ENCODE results near the gene BRI3BP. TPM values are rescaled to one million over a fixed set of nuclear protein-coding genes. Genes with fewer than 3 reads are reported as not detected.

Gene BRI3BP
- total RNA-seq, 4 donors from 2014 or later = 3.8 to 11.1 (median 7.7) TPM

DNA sequence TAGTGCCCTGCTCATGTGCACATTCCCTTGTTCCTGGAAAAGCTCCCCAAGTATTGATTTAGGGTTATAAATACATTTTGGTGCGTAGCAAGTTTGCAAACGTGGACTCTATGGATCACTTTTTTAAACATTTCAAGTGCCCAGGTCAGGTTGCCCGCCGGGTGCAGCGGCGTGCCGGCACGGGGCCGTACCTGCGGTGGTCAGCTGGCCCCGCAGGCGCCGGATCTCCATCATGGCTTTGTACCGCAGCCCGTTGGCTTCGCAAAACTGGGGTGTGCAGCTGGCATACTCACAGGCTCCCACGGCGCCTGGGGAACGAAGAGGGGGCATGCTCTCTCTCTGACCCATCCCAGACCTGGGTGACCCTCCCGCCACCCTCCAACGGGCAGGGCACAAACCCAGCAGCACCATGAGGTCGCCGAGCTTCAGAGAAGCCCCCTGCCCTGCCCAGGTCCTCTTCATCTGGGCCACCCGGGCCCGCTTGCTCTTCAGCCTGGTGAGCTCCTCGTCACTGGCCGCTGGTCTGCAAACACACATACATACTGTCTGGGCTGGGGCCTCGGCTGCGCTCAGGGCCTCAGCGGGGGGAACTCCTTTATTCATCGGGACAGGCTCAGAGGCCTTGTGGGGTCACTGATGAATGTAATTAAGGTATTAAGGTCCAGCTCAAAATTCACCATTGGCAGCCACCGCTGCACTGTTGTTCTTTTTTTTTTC lies 39.6 kb upstream of the BRI3BP start:
- H3K27me3 ChIP-seq = no peaks in the 10 kb centered on the region
- DNase-seq = no peak
- TF ChIP-seq, protein P1, sequence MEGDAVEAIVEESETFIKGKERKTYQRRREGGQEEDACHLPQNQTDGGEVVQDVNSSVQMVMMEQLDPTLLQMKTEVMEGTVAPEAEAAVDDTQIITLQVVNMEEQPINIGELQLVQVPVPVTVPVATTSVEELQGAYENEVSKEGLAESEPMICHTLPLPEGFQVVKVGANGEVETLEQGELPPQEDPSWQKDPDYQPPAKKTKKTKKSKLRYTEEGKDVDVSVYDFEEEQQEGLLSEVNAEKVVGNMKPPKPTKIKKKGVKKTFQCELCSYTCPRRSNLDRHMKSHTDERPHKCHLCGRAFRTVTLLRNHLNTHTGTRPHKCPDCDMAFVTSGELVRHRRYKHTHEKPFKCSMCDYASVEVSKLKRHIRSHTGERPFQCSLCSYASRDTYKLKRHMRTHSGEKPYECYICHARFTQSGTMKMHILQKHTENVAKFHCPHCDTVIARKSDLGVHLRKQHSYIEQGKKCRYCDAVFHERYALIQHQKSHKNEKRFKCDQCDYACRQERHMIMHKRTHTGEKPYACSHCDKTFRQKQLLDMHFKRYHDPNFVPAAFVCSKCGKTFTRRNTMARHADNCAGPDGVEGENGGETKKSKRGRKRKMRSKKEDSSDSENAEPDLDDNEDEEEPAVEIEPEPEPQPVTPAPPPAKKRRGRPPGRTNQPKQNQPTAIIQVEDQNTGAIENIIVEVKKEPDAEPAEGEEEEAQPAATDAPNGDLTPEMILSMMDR (IDR thresholded peaks at IDR 0.05) = no peak
- no peak for TF ChIP-seq POLR2A (IDR thresholded peaks at IDR 0.05)
- H3K27ac ChIP-seq = no peak overlapping the region
- 94 to 96% methylated on average over 30 to 32 of the region's 32 CpGs for WGBS, 2 donors
- no peak overlapping the region for H3K4me3 ChIP-seq (replicated peaks in 1 of 3)
- no peaks in the 10 kb centered on the region for H3K4me1 ChIP-seq
- intact Hi-C loops (cut with DNase I) = no loop called here
- no peaks in the 10 kb centered on the region for H3K9me3 ChIP-seq
- H3K36me3 ChIP-seq = peaks cover 22 to 41% of the 10 kb centered on the region in 2 donors

DNA sequence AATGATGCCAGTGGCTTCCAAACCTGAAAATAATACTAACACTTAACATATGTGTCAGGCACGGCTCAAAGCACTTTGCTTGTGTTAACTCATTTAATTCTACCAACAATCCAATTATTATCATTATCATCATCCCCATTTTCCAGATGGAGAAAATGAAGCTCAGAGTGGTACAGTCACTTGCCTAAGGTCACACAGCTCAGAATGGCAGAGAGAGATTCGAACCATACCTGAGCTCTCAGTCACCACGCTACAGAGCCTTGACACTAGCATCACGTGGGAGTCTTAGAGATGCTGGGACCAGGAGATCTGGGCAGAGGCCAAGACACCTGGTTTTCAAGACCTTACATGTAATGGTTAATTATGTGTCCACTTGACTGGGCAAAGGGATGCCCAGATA lies 38.7 kb upstream of the BRI3BP start:
- no peaks in the 10 kb centered on the region for H3K27me3 ChIP-seq
- no peaks in the 10 kb centered on the region for H3K9me3 ChIP-seq
- no peaks in the 10 kb centered on the region for H3K4me1 ChIP-seq
- no peak overlapping the region for H3K4me3 ChIP-seq (replicated peaks in 1 of 3)
- WGBS, 2 donors = 94 to 97% methylated on average over 4 of the region's 4 CpGs
- no peak overlapping the region for H3K27ac ChIP-seq
- no peak for DNase-seq
- peaks cover 25 to 36% of the 10 kb centered on the region in 2 donors for H3K36me3 ChIP-seq
- TF ChIP-seq POLR2A (IDR thresholded peaks at IDR 0.05) = no peak
- TF ChIP-seq, protein P1 (IDR thresholded peaks at IDR 0.05) = no peak
- intact Hi-C loops (cut with DNase I) = no loop called here

DNA sequence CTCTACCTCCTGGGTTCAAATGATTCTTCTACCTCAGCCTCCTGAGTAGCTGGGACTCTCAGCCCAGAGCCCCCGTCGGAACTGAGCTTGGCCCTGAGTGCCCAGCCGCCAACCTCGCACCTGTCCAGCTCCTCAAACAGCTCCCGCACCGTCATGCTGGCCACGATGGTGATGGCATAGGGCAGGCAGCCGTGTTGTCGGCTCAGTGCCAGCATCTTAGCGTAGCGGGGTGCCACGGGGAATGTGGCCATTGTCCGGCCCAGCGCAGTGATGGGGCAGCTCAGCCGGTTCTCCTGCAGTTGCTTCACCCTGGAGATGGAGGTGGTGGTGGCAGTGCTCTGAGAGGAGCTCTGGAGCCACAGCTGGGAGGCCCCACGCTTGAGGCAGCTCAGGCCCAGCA lies 36.9 kb upstream of the BRI3BP start:
- no peak overlapping the region for H3K27ac ChIP-seq
- no peak overlapping the region for H3K4me3 ChIP-seq (replicated peaks in 1 of 3)
- no peaks in the 10 kb centered on the region for H3K9me3 ChIP-seq
- TF ChIP-seq, protein P1 (IDR thresholded peaks at IDR 0.05) = no peak
- TF ChIP-seq POLR2A (IDR thresholded peaks at IDR 0.05) = no peak
- no peaks in the 10 kb centered on the region for H3K27me3 ChIP-seq
- intact Hi-C loops (cut with DNase I) = no loop called here
- DNase-seq = no peak
- 93 to 96% methylated on average over 13 to 14 of the region's 16 CpGs for WGBS, 2 donors
- no peaks in the 10 kb centered on the region for H3K4me1 ChIP-seq
- peaks cover 23 to 32% of the 10 kb centered on the region in 2 donors for H3K36me3 ChIP-seq

DNA sequence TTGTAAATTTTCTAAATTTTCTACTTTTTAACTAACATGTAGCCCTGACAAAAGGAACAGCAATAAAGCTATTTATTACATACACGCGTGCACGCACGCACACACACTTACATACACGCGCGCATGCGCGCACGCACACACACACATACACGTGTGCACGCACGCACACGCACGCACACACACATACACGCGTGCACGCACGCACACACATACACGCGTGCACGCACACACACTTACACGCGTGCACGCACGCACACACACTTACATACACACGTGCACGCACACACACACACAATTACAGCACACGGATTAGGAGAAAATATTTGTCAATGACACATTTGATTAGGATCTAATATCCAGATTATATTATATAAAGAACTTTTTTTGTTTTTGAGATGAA lies 32.4 kb upstream of the BRI3BP start:
- WGBS, 2 donors = 88 to 91% methylated on average over 29 of the region's 29 CpGs
- H3K9me3 ChIP-seq = no peaks in the 10 kb centered on the region
- H3K4me3 ChIP-seq (replicated peaks in 1 of 3) = no peak overlapping the region
- no peaks in the 10 kb centered on the region for H3K4me1 ChIP-seq
- no peak overlapping the region for H3K27ac ChIP-seq
- H3K36me3 ChIP-seq = peaks cover 12 to 47% of the 10 kb centered on the region in 2 donors
- H3K27me3 ChIP-seq = no peaks in the 10 kb centered on the region
- DNase-seq = no peak
- TF ChIP-seq, protein P1 (IDR thresholded peaks at IDR 0.05) = no peak
- TF ChIP-seq POLR2A (IDR thresholded peaks at IDR 0.05) = no peak
- intact Hi-C loops (cut with DNase I) = no loop called here

DNA sequence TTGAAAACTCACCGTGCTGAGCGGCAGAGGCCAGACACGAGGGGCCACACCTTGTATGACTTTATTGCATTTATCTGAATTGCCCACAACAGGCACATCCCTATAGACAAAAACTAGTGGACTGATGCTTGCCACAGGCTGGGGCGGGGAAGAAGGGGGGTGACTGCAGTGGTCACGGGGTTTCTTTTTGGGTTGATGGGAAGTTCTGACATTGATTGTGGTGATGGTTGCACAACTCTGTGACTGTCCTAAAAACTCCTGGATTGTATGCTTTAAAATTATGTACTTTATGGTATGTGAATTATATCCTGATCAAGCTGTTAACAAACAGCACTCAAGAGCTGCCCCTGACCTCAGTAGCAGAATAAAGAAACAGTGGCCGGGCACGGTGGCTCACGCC lies 30.2 kb upstream of the BRI3BP start:
- intact Hi-C loops (cut with DNase I) = no loop called here
- no peak overlapping the region for H3K4me3 ChIP-seq (replicated peaks in 1 of 3)
- peaks cover 15 to 52% of the 10 kb centered on the region in 2 donors for H3K36me3 ChIP-seq
- H3K27ac ChIP-seq = no peak overlapping the region
- TF ChIP-seq, protein P1 (IDR thresholded peaks at IDR 0.05) = no peak
- TF ChIP-seq POLR2A (IDR thresholded peaks at IDR 0.05) = no peak
- no peaks in the 10 kb centered on the region for H3K4me1 ChIP-seq
- no peaks in the 10 kb centered on the region for H3K9me3 ChIP-seq
- no peaks in the 10 kb centered on the region for H3K27me3 ChIP-seq
- no peak for DNase-seq
- WGBS, 2 donors = 94 to 97% methylated on average over 8 of the region's 8 CpGs

Data from thyroid gland (tissue), 4 donors.